ENCODE data around the gene MUCL3. TPM values are rescaled to one million over a fixed set of nuclear protein-coding genes. Genes with fewer than 3 reads are reported as not detected.

Gene MUCL3
- total and polyA plus RNA-seq, 2 of the 8 experiments (the other 6 are each of a cell fraction or from before 2014, with no cell fraction given), result 0.15 to 0.37 TPM

GRCh38 chr6:30907758-30908591, 32.8 kb upstream of the MUCL3 start, which contains the start of gene GTF2H4 (continued):
- no peak for TF ChIP-seq SP2 (IDR thresholded peaks at IDR 0.05; ENCODE audit: low read length)
- TF ChIP-seq SP1 (IDR thresholded peaks at IDR 0.05; ENCODE audit: low read depth, low read length), result peak; percentile 79; the same call in 1 of the 2 replicates
- TF ChIP-seq KDM1A (IDR thresholded peaks at IDR 0.05; ENCODE audit: borderline replicate concordance, low read length), result no peak; the same call in 1 of the 2 replicates
- peak; percentile 81 for TF ChIP-seq MAX (IDR thresholded peaks at IDR 0.05)
- TF ChIP-seq E2F6 (IDR thresholded peaks at IDR 0.05), result no peak
- TF ChIP-seq USF2 (IDR thresholded peaks at IDR 0.05; ENCODE audit: low read length), result no peak
- no peak for TF ChIP-seq JUND (IDR thresholded peaks at IDR 0.05; ENCODE audit: low read length)
- peak; percentile 3 for TF ChIP-seq NANOG (IDR thresholded peaks at IDR 0.05; ENCODE audit: insufficient read depth, low read depth, low read length, poor library complexity, severe bottlenecking)
- no peak for TF ChIP-seq HDAC6 (IDR thresholded peaks at IDR 0.05; ENCODE audit: low read depth, low read length)
- peak; percentile 16 for TF ChIP-seq TAF7 (optimal IDR thresholded peaks at IDR 0.05; ENCODE audit: borderline replicate concordance, low read depth, low read length)
- peak; percentile 38; the same call in 1 of the 2 replicates for TF ChIP-seq POLR2AphosphoS5 (IDR thresholded peaks at IDR 0.05; ENCODE audit: low read depth, low read length)
- no peak for TF ChIP-seq ATF2 (IDR thresholded peaks at IDR 0.05; ENCODE audit: low read length)
- TF ChIP-seq SRF (IDR thresholded peaks at IDR 0.05; ENCODE audit: low read depth, low read length), result no peak
- TF ChIP-seq KDM4A (IDR thresholded peaks at IDR 0.05; ENCODE audit: low read depth, low read length, severe bottlenecking), result peak; percentile 44
- TF ChIP-seq POU5F1 (IDR thresholded peaks at IDR 0.05; ENCODE audit: low read depth, low read length), result no peak
- TF ChIP-seq SIX5 (IDR thresholded peaks at IDR 0.05; ENCODE audit: low read depth, low read length), result peak; percentile 96
- TF ChIP-seq TEAD4 (IDR thresholded peaks at IDR 0.05; ENCODE audit: low read depth, low read length), result no peak
- no peak for TF ChIP-seq ATF3 (IDR thresholded peaks at IDR 0.05; ENCODE audit: insufficient read depth, low read depth, low read length)
- TF ChIP-seq RAD21 (IDR thresholded peaks at IDR 0.05 in 1 of 2, conservative IDR thresholded peaks at IDR 0.05 in 1 of 2; ENCODE audit: low read depth in 2 of 2, low read length in 2 of 2), result no peak

All from H1 (cell line).